ENCODE results near the gene LTBP2.

Gene LTBP2

GRCh38 chr14:74562515-74563232 lies 49.4 kb downstream of the LTBP2 start:
- TF ChIP-seq CTCF (conservative IDR thresholded peaks at IDR 0.05; ENCODE audit: low read depth): no peak
- CTCF ChIA-PET: interaction anchor here (0.6 to 0.9 kb wide), 2 partner anchors 38 to 296 kb away, joined by 3 read pairs; no protein-coding TSS in a partner anchor
- H3K27ac ChIP-seq: peak overlapping the region; percentile 55
- DNase-seq (ENCODE audit: low spot score): no peak
- POLR2A ChIA-PET (ENCODE audit: low non-redundant PET): no interaction called here

- no peak for TF ChIP-seq CTCF (conservative IDR thresholded peaks at IDR 0.05; ENCODE audit: low read depth)
- ChIA-PET CTCF (interaction anchor here (0.8 kb wide), 1 partner anchor 11 kb away, joined by 3 read pairs; no protein-coding TSS in a partner anchor), POLR2A (ENCODE audit: low non-redundant PET) (no interaction called here)
Observed at GRCh38 chr14:74558655-74559054, 53.4 kb downstream of the LTBP2 start.

GRCh38 chr14:74557691-74558090 lies 54.3 kb downstream of the LTBP2 start:
- CTCF ChIA-PET: interaction anchor here (1.0 kb wide), 1 partner anchor 9 kb away, joined by 3 read pairs; no protein-coding TSS in a partner anchor

More at GRCh38 chr14:74558655-74559054, 53.4 kb downstream of the LTBP2 start:
- peak overlapping the region; percentile 56 for H3K27ac ChIP-seq
- no peak for DNase-seq (ENCODE audit: low spot score)

GRCh38 chr14:74555476-74556050 lies 56.5 kb downstream of the LTBP2 start:
- TF ChIP-seq CTCF (conservative IDR thresholded peaks at IDR 0.05; ENCODE audit: low read depth): no peak
- peak overlapping the region; percentile 47 for H3K27ac ChIP-seq
- ChIA-PET CTCF (interaction anchor here (0.6 kb wide), 1 partner anchor 48 kb away, joined by 5 read pairs; no protein-coding TSS in a partner anchor), POLR2A (ENCODE audit: low non-redundant PET) (no interaction called here)
- no peak for DNase-seq (ENCODE audit: low spot score)

More at GRCh38 chr14:74557691-74558090, 54.3 kb downstream of the LTBP2 start:
- TF ChIP-seq CTCF (conservative IDR thresholded peaks at IDR 0.05; ENCODE audit: low read depth): no peak
- no peak for DNase-seq (ENCODE audit: low spot score)
- POLR2A ChIA-PET (ENCODE audit: low non-redundant PET): no interaction called here
- peak overlapping the region; percentile 56 for H3K27ac ChIP-seq

GRCh38 chr14:74554742-74555362 lies 57.2 kb downstream of the LTBP2 start:
- H3K27ac ChIP-seq: peak overlapping the region; percentile 47
- no peak for TF ChIP-seq CTCF (conservative IDR thresholded peaks at IDR 0.05; ENCODE audit: low read depth)
- no peak for DNase-seq (ENCODE audit: low spot score)
- POLR2A ChIA-PET (ENCODE audit: low non-redundant PET): no interaction called here
- CTCF ChIA-PET: no interaction called here

GRCh38 chr14:74552623-74553022 lies 59.4 kb downstream of the LTBP2 start:
- H3K27ac ChIP-seq: peak overlapping the region; percentile 81
- DNase-seq (ENCODE audit: low spot score): no peak
- ChIA-PET CTCF (no interaction called here), POLR2A (ENCODE audit: low non-redundant PET) (no interaction called here)
- TF ChIP-seq CTCF (conservative IDR thresholded peaks at IDR 0.05; ENCODE audit: low read depth): no peak

All from RWPE1 (cell line).